Neural progenitor cell (in vitro differentiated cells): Measurements from ENCODE around the gene MRM2. TPM values are rescaled to one million over a fixed set of nuclear protein-coding genes. Genes with fewer than 3 reads are reported as not detected.

Source experiments
- DNase-seq: peaks from one replicate; pipeline ENCODE4 v3.0.0-alpha.2; 2016; ENCODE audit warnings: low spot score
- H2AFZ ChIP-seq: fragments of 200-600 bp; sonication (generic); replicated peaks from 2 replicates; pipeline ENCODE4 v1.6.1; 2016; ENCODE audit warnings: antibody characterized with exemption
- H3F3A ChIP-seq: fragments of 200-600 bp; sonication (generic); 2 replicates; pipeline ENCODE4 v1.6.1; 2016; ENCODE audit warnings: antibody characterized with exemption, low read depth
- H3K27ac ChIP-seq: fragments of 200-600 bp; sonication (generic); 2 replicates; pipeline ENCODE4 v1.5.1; 2016; ENCODE audit warnings: mild to moderate bottlenecking
- H3K27me3 ChIP-seq: fragments of 200-600 bp; sonication (generic); 2 replicates; pipeline ENCODE4 v1.6.1; 2016; ENCODE audit warnings: mild to moderate bottlenecking, moderate library complexity
- H3K36me3 ChIP-seq: fragments of 200-600 bp; sonication (generic); 2 replicates; pipeline ENCODE4 v1.5.1; 2016
- H3K4me1 ChIP-seq: fragments of 200-600 bp; sonication (generic); 2 replicates; pipeline ENCODE4 v1.6.1; 2016; ENCODE audit warnings: mixed run types
- H3K4me2 ChIP-seq: fragments of 200-600 bp; sonication (generic); 2 replicates; pipeline ENCODE4 v1.6.1; 2016
- H3K4me3 ChIP-seq: fragments of 200-600 bp; sonication (generic); 2 replicates; pipeline ENCODE4 v1.5.1; 2016
- H3K79me2 ChIP-seq: fragments of 200-600 bp; sonication (generic); 2 replicates; pipeline ENCODE4 v1.6.1; 2016; ENCODE audit warnings: low read depth
- H3K9ac ChIP-seq: fragments of 200-600 bp; sonication (generic); 2 replicates; pipeline ENCODE4 v1.6.1; 2016
- H3K9me3 ChIP-seq: fragments of 200-600 bp; sonication (generic); 2 replicates; pipeline ENCODE4 v1.5.1; 2016; ENCODE audit warnings: low read depth
- H4K20me1 ChIP-seq: fragments of 200-600 bp; sonication (generic); 2 replicates; pipeline ENCODE4 v1.6.1; 2016; ENCODE audit warnings: low read depth
- H3K27ac Mint-ChIP-seq: 3 replicates; pipeline ENCODE4 v1.8.0; 2021; ENCODE audit warnings: mixed read lengths
- H3K27me3 Mint-ChIP-seq: 2 replicates; pipeline ENCODE4 v1.8.0; 2022; ENCODE audit warnings: low read depth, mild to moderate bottlenecking, inconsistent platforms, moderate library complexity, mixed read lengths; ENCODE audit not compliant: insufficient read depth
- H3K36me3 Mint-ChIP-seq: 3 replicates; pipeline ENCODE4 v1.8.0; 2021; ENCODE audit warnings: mixed read lengths
- H3K4me1 Mint-ChIP-seq: 3 replicates; pipeline ENCODE4 v1.8.0; 2021; ENCODE audit warnings: mixed read lengths
- H3K4me3 Mint-ChIP-seq: 3 replicates; pipeline ENCODE4 v1.8.0; 2021; ENCODE audit warnings: mild to moderate bottlenecking, moderate library complexity, mixed read lengths
- H3K9me3 Mint-ChIP-seq: 3 replicates; pipeline ENCODE4 v1.8.0; 2020; ENCODE audit warnings: mixed read lengths
- CTCF ChIP-seq: fragments of 200-600 bp; sonication (generic); IDR thresholded peaks from 2 replicates; pipeline ENCODE4 v1.5.1; 2017; ENCODE audit warnings: antibody characterized with exemption, mild to moderate bottlenecking
- EZH2 ChIP-seq: fragments of 200-600 bp; sonication (generic); IDR thresholded peaks from 2 replicates; pipeline ENCODE4 v1.6.1; 2017; ENCODE audit warnings: antibody characterized with exemption, mild to moderate bottlenecking, moderate library complexity
- EZH2phosphoT487 ChIP-seq: fragments of 200-600 bp; sonication (generic); IDR thresholded peaks from 2 replicates; pipeline ENCODE4 v1.6.1; 2017; ENCODE audit warnings: antibody characterized with exemption
- total RNA-seq: library from RNA; depleted of rRNA; stranded (reverse); fragments of >200 nt; gene quantifications from 2 replicates; pipeline ENCODE4 v1.2.3, GENCODE V29; 2015; ENCODE audit warnings: low replicate concordance

Gene MRM2
- total RNA-seq, 1 donor from 2014 or later: 34.3 TPM

DNA sequence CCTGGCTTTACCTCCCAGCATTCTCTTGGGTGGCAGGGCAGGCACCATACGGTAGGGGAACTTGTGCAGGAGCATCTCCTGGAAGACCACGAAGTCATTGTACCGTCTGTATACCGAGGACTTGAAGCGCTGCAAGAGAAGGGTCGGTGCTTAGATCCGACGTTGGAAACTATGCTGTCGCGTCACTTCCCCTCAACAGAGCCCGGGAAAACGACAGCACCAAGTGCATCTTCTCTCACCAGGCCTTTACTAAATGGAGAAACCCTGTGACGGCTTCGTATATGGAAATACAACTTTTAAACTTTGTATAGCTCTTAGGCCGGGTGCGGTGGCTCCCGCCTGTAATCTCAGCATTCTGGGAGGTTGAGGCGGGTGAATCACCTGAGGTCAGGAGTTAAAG, 33.1 kb upstream of the MRM2 start:
- Histone ChIP-seq H3F3A (peaks cover 11% of the 10 kb centered on the region), H3K36me3 (no peaks in the 10 kb centered on the region), H3K27me3 (no peaks in the 10 kb centered on the region), H3K27ac (no peak overlapping the region), H3K4me3 (no peak overlapping the region), H2AFZ (no peak overlapping the region), H3K4me1 (peaks cover 16% of the 10 kb centered on the region), H3K9ac (no peak overlapping the region), H3K4me2 (no peak overlapping the region), H3K79me2 (peaks cover 6% of the 10 kb centered on the region), H3K9me3 (no peaks in the 10 kb centered on the region), H4K20me1 (no peaks in the 10 kb centered on the region)
- Mint-ChIP-seq H3K36me3 (peaks cover 2% of the 10 kb centered on the region), H3K9me3 (no peaks in the 10 kb centered on the region), H3K27me3 (no peaks in the 10 kb centered on the region), H3K4me1 (peaks cover 30% of the 10 kb centered on the region), H3K27ac (no peak overlapping the region), H3K4me3 (no peak overlapping the region)
- TF ChIP-seq EZH2: no peak
- no peak for TF ChIP-seq EZH2phosphoT487
- TF ChIP-seq CTCF: no peak
- DNase-seq: no peak

- Histone ChIP-seq H4K20me1 (peaks cover 4% of the 10 kb centered on the region), H3K9ac (no peak overlapping the region), H3K4me2 (no peak overlapping the region), H3K27ac (no peak overlapping the region), H3K4me3 (no peak overlapping the region), H3K79me2 (peaks cover 2% of the 10 kb centered on the region), H3K4me1 (peaks cover 20% of the 10 kb centered on the region), H3K36me3 (no peaks in the 10 kb centered on the region), H3K9me3 (no peaks in the 10 kb centered on the region), H2AFZ (no peak overlapping the region), H3K27me3 (no peaks in the 10 kb centered on the region), H3F3A (peaks cover 16% of the 10 kb centered on the region)
- DNase-seq: no peak
- H3K4me1 Mint-ChIP-seq: peaks cover 29% of the 10 kb centered on the region
- peaks cover 2% of the 10 kb centered on the region for H3K36me3 Mint-ChIP-seq
- no peak overlapping the region for H3K27ac Mint-ChIP-seq
- no peak overlapping the region for H3K4me3 Mint-ChIP-seq
- no peaks in the 10 kb centered on the region for H3K27me3 Mint-ChIP-seq
- H3K9me3 Mint-ChIP-seq: no peaks in the 10 kb centered on the region
- TF ChIP-seq EZH2: no peak
Measured at GRCh38 chr7:2274666-2275065, 32.7 kb upstream of the MRM2 start.

DNA sequence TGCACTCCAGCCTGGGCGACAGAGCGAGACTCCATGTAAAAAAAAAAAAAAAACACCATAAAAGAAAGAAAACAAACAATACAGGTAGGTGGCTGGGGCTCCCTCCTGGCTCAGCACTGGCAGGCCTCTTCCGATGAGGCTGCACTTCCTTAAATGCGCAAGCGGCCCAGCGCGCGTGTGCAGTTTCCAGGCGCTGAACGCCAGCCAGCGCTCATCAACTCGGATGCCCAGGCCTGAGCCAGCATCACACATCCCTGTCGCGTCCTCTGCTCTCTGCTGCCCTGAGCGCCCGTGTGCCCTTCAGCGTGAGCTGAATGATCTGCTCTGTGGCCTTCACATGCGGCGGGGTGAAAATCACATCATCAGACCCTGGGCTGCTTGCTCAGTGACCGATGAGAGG, 31.9 kb upstream of the MRM2 start:
- H3K4me1 ChIP-seq: peaks cover 24% of the 10 kb centered on the region
- no peaks in the 10 kb centered on the region for H3K79me2 ChIP-seq
- Mint-ChIP-seq H3K27ac (no peak overlapping the region), H3K4me3 (no peak overlapping the region), H3K27me3 (peaks cover 2% of the 10 kb centered on the region), H3K36me3 (peaks cover 5% of the 10 kb centered on the region), H3K9me3 (peaks cover 2% of the 10 kb centered on the region), H3K4me1 (peaks cover 34% of the 10 kb centered on the region)
- H3K9ac ChIP-seq: no peak overlapping the region
- no peaks in the 10 kb centered on the region for H3K9me3 ChIP-seq
- peaks cover 20% of the 10 kb centered on the region for H3F3A ChIP-seq
- H3K27me3 ChIP-seq: no peaks in the 10 kb centered on the region
- no peak overlapping the region for H2AFZ ChIP-seq
- H3K4me3 ChIP-seq: no peak overlapping the region
- TF ChIP-seq CTCF (no peak), EZH2 (no peak)
- H4K20me1 ChIP-seq: peaks cover 7% of the 10 kb centered on the region
- H3K27ac ChIP-seq: no peak overlapping the region
- no peak for DNase-seq
- H3K36me3 ChIP-seq: no peaks in the 10 kb centered on the region
- H3K4me2 ChIP-seq: no peak overlapping the region

DNA sequence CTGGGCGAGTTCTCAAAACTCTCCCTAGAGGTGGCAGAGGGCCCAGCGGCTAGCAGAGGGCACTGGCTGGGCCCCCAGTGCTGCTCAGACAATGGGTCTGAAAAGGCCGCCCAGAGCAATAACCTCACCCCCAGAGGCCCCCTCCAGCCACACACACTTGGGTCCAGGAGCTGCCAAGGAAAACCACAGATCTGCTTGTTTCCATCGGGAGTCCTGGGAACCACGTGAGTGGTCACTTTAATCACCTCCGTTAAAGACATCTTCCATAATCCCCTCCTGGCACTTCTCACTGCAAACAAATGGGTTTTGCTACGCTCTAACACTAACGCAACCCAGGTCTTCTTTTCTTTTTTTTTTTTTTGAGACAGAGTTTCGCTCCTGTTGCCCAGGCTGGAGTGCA, 30.0 kb upstream of the MRM2 start:
- peaks cover 2% of the 10 kb centered on the region for H3K27me3 Mint-ChIP-seq
- Histone ChIP-seq H3K79me2 (no peaks in the 10 kb centered on the region), H3K9me3 (no peaks in the 10 kb centered on the region), H3K27me3 (no peaks in the 10 kb centered on the region), H3K4me1 (peaks cover 24% of the 10 kb centered on the region), H3K36me3 (no peaks in the 10 kb centered on the region), H4K20me1 (peaks cover 7% of the 10 kb centered on the region), H3K27ac (no peak overlapping the region), H2AFZ (no peak overlapping the region), H3K9ac (no peak overlapping the region), H3F3A (peaks cover 20% of the 10 kb centered on the region), H3K4me2 (no peak overlapping the region), H3K4me3 (no peak overlapping the region)
- no peak for TF ChIP-seq CTCF
- TF ChIP-seq EZH2: no peak
- TF ChIP-seq EZH2phosphoT487: no peak
- H3K4me3 Mint-ChIP-seq: no peak overlapping the region
- H3K4me1 Mint-ChIP-seq: peaks cover 28% of the 10 kb centered on the region
- no peak overlapping the region for H3K27ac Mint-ChIP-seq
- peaks cover 5% of the 10 kb centered on the region for H3K36me3 Mint-ChIP-seq
- DNase-seq: no peak
- H3K9me3 Mint-ChIP-seq: peaks cover 2% of the 10 kb centered on the region
